Effector CD4-positive, alpha-beta T cell (primary cell): ENCODE data around the gene TSC22D2.

Source experiments
- DNase-seq: peaks from one replicate; pipeline ENCODE4 v3.0.0-alpha.2; 2020

TSC22D2 gene

GRCh38 chr3:150385296-150386242 lies 22.5 kb upstream of the TSC22D2 start:
- DNase-seq, result no peak

GRCh38 chr3:150388498-150389418 lies 19.3 kb upstream of the TSC22D2 start:
- DNase-seq, result no peak

GRCh38 chr3:150390087-150390486 lies 18.0 kb upstream of the TSC22D2 start:
- DNase-seq, result no peak

- DNase-seq, result no peak
Observed at GRCh38 chr3:150391161-150391560, 16.9 kb upstream of the TSC22D2 start.

- no peak for DNase-seq
Observed at GRCh38 chr3:150393745-150394144, 14.4 kb upstream of the TSC22D2 start.

GRCh38 chr3:150394606-150395005 lies 13.5 kb upstream of the TSC22D2 start:
- DNase-seq, result no peak

- DNase-seq, result no peak
Observed at GRCh38 chr3:150396491-150396890, 11.6 kb upstream of the TSC22D2 start.

GRCh38 chr3:150396956-150397550 lies 11.0 kb upstream of the TSC22D2 start:
- DNase-seq, result no peak

GRCh38 chr3:150399060-150399459 lies 9.0 kb upstream of the TSC22D2 start:
- no peak for DNase-seq

GRCh38 chr3:150401285-150401684 lies 6.8 kb upstream of the TSC22D2 start:
- no peak for DNase-seq

GRCh38 chr3:150402217-150402616 lies 5.9 kb upstream of the TSC22D2 start:
- DNase-seq, result no peak

- DNase-seq, result no peak
Observed at GRCh38 chr3:150404023-150404422, 4.1 kb upstream of the TSC22D2 start.

- DNase-seq, result no peak
Observed at GRCh38 chr3:150407051-150407807, 869 bp upstream of the TSC22D2 start.

- no peak for DNase-seq
Observed at GRCh38 chr3:150407808-150408220, 284 bp upstream of the TSC22D2 start.

- no peak for DNase-seq
Observed at GRCh38 chr3:150409125-150409511, 1.0 kb downstream of the TSC22D2 start.

GRCh38 chr3:150409512-150410310 lies 1.6 kb downstream of the TSC22D2 start:
- DNase-seq, result peak; percentile 56

GRCh38 chr3:150410311-150411105 lies 2.4 kb downstream of the TSC22D2 start:
- DNase-seq, result peak; percentile 16

- DNase-seq, result no peak
Observed at GRCh38 chr3:150411106-150411460, 3.0 kb downstream of the TSC22D2 start.

GRCh38 chr3:150411546-150411945 lies 3.4 kb downstream of the TSC22D2 start:
- no peak for DNase-seq

GRCh38 chr3:150411976-150412375 lies 3.9 kb downstream of the TSC22D2 start:
- no peak for DNase-seq
